Measurements from ENCODE around the gene IER5.
A peak's percentile ranks its signal among the peaks of the same experiment; 100 is the strongest.
"Not testable (repeated sequence)": the region's sequence is repeated elsewhere in the genome, so short reads cannot be mapped to it uniquely, and the experiment has no call there.

IER5 gene

DNA sequence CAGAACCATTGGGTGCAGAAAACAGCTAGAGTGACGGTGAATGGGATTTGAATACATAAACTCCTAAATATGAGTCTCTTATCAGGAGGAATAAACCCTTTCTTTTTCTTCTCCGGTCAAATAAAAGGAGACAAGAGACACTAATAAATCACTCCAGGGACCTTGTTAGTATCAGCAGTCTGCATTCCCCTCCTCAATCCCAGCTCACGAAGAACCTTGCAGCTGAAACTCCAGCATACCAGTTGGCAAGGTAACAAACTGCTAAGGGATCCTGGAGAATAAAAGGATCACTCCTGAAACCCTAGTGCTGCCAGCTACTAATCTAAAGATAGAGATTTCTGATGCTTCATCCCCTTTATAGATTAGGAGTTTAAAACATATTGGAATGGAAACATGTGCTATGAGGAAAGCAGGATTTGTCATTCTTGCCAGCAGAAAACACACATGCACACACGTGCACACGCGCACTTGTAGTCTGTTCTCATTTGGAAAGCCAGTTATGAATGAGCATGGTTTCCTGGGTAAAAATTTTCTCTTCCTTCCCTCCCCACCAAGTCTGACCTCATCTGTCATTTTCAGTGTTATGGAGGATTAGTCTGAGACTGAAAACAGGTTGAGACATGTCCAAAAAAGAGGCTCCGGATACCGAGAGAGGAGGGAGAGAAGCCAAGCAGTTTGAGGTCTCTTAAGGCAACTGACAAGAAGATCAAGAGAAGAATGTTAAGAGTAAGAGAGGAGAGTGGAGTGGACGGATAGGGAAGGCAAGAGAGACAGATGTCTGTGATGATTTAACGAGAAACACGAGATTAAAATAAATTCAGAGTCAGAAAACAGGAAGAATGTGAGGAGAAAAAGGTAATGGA, 10.9 kb downstream of the IER5 start:
- peak; percentile 34 for DNase-seq

GRCh38 chr1:181100015-181100905, 11.8 kb downstream of the IER5 start:
- no peak for DNase-seq

DNA sequence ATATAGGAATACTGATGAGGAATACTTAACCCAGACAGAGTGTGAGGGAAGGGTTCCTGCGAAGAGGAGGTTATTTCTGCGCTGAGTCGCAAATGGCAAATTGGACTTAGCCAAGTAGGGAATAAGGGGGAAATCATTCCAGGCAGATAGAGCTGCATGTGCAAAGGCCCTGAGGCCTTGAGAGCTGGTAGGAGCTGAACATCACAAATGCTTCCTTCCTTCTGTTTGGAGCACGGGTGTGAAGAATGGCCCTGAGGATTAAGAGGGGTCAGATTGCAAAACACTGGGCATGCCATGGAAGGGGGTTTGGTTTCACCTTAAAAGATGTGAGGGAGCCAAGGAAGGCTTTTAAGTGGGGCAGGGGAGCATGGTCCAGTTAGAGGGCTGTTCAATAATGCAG, 12.4 kb downstream of the IER5 start:
- no peak for DNase-seq

DNA sequence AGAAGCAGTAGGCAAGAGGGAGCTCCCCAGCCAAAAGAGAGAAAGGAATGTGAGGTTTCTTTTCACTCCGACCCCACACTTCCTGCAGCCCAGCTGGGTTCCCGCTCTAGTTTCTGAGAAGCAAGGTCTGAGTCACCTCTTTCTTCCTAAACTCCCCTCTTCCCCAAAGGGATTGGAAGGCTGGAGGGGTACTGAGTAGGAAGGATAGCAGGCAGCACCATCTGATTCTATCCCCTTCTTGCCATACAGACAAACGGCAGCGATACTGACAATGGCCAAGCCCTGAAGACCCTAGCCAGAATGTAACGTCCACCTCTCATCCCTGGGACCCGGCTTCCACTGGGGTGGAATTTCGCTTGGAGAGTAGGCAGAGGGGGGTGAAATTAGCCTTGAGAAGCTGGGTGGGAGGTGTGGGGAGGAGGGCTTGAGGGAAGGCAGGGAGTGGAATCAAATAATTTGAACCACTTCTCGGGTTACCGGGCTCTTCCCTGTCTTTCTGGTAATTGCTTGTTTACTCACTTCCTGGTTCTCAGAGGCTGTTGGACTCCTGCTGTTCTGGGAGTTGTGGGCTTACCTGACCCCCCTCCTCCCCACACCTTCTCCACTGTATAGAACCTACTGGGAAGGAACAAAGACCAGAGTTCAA, 13.2 kb downstream of the IER5 start:
- peak; percentile 70 for DNase-seq

GRCh38 chr1:181102841-181103240, 14.3 kb downstream of the IER5 start:
- DNase-seq: no peak

- DNase-seq: no peak
Observed at GRCh38 chr1:181103399-181103798, 14.9 kb downstream of the IER5 start.

DNA sequence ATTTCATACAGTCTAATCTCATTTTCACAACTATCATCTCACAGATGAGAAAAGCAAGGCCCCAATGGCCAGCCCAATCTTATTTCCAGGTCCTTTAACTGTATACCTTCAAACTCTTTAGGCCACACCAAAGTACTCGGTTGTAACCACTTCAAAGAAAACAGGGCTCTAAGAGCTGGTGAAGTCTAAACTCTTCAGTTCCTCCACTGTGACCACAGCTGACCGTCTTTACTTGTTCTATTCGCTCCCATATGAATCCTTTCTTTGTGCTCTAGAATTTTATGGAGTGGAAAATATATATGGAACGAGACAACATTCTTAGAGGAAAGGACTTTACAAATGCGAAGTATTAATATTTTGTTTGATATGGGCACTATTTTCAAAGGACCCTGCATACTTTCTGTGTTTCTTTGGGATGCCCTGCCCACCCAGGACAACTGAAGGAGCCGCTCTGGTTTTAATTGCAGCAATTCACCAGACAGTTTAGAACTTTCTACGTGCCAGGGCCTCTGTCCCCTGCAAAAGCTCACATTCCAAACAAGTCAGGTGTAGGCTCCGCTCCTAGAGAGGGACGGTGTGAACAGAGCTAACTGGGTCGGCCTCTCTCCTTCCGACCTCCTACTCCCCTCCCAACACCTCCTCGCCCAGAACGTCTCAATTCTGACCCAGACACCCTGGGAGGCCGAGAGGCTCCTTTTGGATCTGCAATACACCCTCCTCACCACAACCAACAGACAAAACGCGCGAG, 15.7 kb downstream of the IER5 start:
- DNase-seq: no peak

DNA sequence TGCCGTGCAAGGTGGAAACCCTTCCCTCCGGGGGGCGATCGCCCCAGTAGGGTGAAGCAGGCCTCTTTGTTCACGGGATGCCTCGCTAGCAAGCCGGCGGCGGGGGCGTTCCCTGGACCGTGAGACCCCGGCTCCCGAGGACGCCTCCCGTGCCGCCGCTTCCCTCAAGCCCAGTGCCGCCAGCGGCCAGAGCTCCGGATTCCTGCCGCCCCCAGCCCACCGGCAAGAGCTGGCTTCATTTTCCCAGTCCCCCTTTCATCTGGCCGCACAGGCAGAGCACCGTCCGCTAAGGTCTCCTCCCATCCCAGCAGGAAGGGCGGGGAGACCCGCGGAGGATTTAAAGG, 16.3 kb downstream of the IER5 start:
- DNase-seq: no peak

- peak; percentile 91 for DNase-seq
Observed at GRCh38 chr1:181105134-181106021, 16.9 kb downstream of the IER5 start.

GRCh38 chr1:181106022-181106312, 17.5 kb downstream of the IER5 start:
- DNase-seq: no peak

- DNase-seq: no peak
Observed at GRCh38 chr1:181106479-181106878, 18.0 kb downstream of the IER5 start.

DNA sequence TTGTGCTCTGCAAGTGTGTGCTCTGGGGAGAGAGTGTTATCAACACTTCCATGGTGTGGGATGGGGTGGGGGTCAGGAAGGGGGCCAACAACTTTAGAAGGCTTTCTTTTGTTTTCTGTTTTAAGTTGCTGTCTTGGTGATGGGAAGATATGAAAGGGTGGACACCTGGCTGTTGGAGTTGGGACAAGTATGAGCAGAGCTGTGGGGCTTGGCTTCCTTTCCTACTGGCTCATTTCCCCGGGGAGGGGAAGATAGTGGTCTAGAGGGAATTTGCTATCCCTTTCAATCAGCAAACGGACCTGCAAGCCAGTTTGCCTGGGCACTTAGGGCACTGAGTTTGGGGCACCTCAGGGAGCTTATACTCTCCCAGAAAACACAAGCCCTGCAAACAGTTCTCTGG, 19.2 kb downstream of the IER5 start:
- no peak for DNase-seq

DNA sequence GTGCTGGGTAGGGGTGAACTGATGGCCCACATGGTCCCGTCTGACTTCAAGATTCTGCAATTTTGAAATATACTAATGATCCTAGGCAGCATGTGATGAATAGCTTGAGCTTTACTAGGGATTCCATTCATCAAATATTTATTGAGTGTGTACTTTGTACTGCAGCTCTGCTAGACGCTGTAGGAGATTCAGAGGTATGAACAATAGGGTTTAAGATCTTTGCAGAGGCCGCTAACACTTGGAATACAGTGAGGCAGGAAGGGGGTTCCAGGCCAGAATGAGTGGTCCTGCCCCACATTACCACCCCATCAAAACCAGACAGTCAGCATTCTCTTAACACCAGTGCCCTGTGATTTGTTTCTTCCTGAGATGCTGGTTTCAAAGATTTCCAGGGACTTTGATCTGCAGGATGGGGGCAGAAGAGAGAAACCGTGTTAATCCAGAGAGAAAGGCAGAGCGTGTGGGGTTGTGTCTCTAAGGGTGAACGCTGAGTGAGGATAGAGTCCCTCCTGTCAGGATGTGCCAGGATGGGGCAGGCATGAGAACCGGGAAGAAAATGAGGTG, 19.9 kb downstream of the IER5 start:
- DNase-seq: no peak

DNA sequence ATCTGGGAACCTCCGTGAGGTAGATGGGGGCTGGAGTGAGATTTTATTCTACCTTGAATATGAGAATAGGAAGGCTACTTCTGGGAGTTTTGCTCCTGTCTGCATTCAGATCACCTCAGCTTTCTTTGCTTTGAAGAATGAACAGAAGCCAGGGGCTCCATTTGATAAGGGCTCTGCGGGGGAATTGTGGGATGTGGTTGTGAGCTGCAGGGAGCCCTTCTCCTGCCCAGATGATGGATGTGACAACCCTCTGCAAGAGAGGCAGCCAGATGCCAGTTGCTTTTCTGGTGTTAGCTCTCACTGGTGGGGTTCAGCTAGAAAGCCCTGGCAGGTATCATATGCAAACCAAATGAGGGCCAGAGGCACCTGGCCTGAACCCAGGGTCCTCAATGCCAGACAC, 21.5 kb downstream of the IER5 start:
- no peak for DNase-seq

DNA sequence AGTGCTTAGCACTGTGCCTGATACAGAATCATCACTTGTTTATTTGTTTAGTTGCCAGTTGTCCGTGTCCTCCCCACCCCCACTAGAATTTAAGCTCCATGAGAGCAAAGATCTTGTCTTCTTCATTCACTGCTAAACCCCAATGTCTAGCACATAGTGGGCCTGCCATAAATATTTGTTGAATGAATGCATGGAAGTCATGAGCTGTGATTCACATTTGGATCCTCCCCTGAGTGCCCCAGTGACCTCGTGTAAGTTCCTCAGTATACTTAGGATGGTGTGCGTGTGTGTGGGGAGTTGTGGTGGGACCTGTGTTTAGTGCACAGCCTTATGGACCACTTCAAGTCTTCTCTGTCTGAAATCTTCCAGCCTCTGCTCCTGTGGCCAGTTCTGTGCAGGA, 23.1 kb downstream of the IER5 start:
- DNase-seq: no peak

GRCh38 chr1:181112071-181112929, 23.8 kb downstream of the IER5 start:
- no peak for DNase-seq

DNA sequence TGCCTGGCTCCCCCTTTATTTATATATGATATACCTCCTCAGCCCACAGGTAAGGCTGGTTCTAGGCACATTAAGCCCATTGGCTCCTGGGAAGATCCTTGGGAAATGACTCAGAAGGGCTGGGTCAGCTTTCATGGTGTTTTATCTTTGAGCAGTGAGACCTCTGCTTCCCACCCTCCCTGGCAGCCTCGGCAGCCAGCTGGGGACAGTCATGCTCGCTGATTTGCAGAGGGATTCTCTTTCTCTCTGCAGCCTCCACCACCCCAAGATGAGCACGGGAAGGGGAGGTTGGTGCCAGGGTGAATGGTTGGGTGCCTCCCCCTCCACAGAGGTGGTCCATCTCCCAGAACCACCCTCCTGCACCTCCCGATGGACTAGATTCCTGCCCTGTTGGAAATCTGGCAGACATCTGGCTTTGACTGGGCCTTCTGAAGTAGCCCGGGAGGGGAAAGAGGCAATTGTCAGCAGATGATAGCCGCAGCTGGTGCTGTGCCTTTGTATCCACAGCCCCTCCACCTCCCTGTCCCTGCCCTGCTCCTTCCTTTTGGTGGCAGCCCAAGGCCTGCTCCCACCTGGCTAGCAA, 24.6 kb downstream of the IER5 start:
- DNase-seq: no peak

DNA sequence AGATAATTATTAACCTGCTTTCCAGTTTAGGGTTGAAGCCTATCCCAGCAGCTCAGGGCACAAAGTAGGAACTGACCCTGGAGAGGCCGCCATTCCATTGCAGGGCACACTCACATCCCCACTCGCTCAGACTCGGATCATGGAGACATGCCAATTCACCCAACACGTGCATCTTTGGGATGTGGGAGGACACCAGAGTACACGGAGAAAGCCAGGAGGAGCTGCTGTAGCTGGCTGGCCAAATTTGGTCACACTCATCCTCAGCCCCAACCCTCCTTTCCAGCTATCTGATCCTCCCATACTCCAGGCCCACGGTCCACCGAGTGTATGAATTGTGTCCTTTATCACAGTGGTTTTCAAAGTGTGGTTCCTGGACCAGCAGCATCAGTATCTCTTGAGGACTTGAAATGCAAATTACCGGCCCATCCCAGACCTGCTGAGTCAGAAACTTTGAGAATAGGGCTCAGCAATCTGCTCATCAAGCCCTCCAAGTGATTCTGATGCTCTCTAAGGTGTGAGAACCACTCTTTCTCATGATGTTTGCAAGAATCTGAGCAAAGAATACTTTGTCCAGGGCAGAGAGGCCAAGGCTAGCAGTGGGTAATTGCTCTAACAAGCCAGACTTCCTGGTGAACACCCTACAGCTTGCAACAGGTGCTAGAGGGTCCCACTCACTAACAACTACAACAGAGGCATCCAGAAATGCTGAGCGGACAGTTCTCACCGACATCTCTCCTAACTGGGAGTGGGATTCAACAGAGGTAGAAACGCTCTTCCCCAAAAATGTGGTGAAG, 26.3 kb downstream of the IER5 start:
- no peak for DNase-seq

GRCh38 chr1:181115368-181115684, 26.8 kb downstream of the IER5 start:
- DNase-seq: no peak

DNA sequence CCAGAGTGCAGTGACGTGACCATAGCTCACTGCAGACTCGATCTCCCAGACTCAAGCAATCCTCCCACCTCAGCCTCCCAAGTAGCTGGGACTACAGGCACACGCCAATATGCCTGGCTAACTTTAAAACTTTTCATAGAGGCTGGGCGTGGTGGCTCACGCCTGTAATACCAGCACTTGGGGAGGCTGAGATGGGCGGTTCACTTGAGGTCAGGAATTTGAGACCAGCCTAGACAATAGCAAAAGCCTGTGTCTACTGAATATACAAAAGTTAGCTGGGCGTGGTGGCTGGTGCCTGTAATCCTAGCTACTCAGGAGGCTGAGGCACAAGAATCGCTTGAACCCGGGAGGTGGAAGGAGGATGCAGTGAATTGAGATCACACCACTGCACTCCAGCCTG, 27.5 kb downstream of the IER5 start:
- DNase-seq: not testable (repeated sequence)

Measured in NCI-H2171 (cell line).